BLaER1 treated with 17β-estradiol and CSF1 and Interleukin-3, amounts not matched to agents 10 nM and 100 nM (cell line): ENCODE measurements around the gene KCNAB1.
A peak's percentile ranks its signal among the peaks of the same experiment; 100 is the strongest.

Experiments used
- H3K27ac ChIP-seq, 11 experiments: shearing (Covaris generic); formaldehyde crosslinking; 2 replicates each; pipeline ENCODE4 v1.8.1; 2022
- H3K27me3 ChIP-seq, 11 experiments: shearing (Covaris generic); formaldehyde crosslinking; 2 replicates each; pipeline ENCODE4 v1.8.1; 2022
- H3K36me3 ChIP-seq, 11 experiments: shearing (Covaris generic); formaldehyde crosslinking; 2 replicates each; pipeline ENCODE4 v1.8.1; 2022
- H3K4me1 ChIP-seq, 10 experiments: shearing (Covaris generic); formaldehyde crosslinking; 2 replicates each; pipeline ENCODE4 v1.8.1; 2022
- H3K4me2 ChIP-seq, 11 experiments: shearing (Covaris generic); formaldehyde crosslinking; 2 replicates each; pipeline ENCODE4 v1.8.1; 2022
- H3K4me3 ChIP-seq, 10 experiments: shearing (Covaris generic); formaldehyde crosslinking; 2 replicates each; pipeline ENCODE4 v1.8.1; 2022
- H3K9ac ChIP-seq, 11 experiments: shearing (Covaris generic); formaldehyde crosslinking; 2 replicates each; pipeline ENCODE4 v1.8.1; 2022
- H3K9me3 ChIP-seq, 11 experiments: shearing (Covaris generic); formaldehyde crosslinking; replicated peaks in 1 of 11; 2 replicates each; pipeline ENCODE4 v1.8.1; 2022
- H4K20me1 ChIP-seq, 11 experiments: shearing (Covaris generic); formaldehyde crosslinking; 2 replicates each; pipeline ENCODE4 v1.8.1; 2022
- Cebpa-rat ChIP-seq, 11 experiments: shearing (Covaris generic); IDR thresholded peaks; 2 replicates each; pipeline ENCODE4 v1.8.1; 2022

Gene KCNAB1

DNA sequence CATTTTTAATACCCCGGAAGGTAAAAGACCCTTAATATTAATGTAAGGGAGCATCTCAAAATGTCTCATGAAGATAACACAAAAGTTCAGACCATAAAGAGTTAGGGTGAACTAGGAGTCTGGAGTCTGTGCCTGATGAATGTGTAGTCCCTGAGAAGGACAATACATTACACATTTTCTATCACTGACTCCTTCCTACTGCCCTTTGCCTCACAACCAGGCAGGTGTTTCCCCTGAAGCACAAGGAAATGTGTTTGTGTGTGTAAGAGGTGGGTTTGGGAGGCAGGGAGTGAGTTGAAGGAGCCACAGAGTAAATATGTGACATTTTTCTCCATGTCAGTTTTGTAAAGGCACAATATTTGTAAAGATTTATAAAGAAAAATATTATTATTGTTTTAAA lies 375.4 kb downstream of the KCNAB1 start:
- TF ChIP-seq Cebpa-rat (IDR thresholded peaks at IDR 0.05) = no peak
- Histone ChIP-seq H3K4me1 (no peaks in the 10 kb centered on the region), H3K9me3 (peaks cover 25 to 48% (median 34%) of the 10 kb centered on the region in 11 experiments), H4K20me1 (no peaks in the 10 kb centered on the region), H3K27me3 (no peaks in the 10 kb centered on the region), H3K36me3 (no peaks in the 10 kb centered on the region), H3K9ac (no peak overlapping the region), H3K4me3 (no peak overlapping the region), H3K4me2 (no peak overlapping the region), H3K27ac (no peak overlapping the region)

DNA sequence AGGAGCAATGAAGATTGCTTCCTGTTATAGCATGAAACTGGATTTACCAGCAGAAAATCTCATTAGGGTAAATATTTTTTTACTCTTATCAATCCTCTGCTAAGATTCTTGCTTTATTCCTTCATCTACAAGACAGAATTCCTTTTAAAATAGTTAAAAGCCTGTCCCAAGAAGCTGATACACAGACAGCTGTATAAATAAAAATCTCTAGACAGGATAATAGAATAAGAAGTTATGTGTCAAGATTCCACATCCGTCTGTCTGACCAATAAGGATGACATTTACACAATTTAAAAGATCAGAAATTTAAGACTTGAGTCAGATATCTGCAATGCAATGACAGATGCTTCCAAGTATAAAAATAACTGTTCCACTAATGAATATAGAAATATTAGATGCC lies 376.9 kb downstream of the KCNAB1 start:
- peaks cover 25 to 48% (median 34%) of the 10 kb centered on the region in 11 experiments for H3K9me3 ChIP-seq
- no peak for TF ChIP-seq Cebpa-rat (IDR thresholded peaks at IDR 0.05)
- H3K4me1 ChIP-seq = no peaks in the 10 kb centered on the region
- H3K27me3 ChIP-seq = no peaks in the 10 kb centered on the region
- no peak overlapping the region for H3K9ac ChIP-seq
- H3K27ac ChIP-seq = no peak overlapping the region
- H3K4me3 ChIP-seq = no peak overlapping the region
- H4K20me1 ChIP-seq = no peaks in the 10 kb centered on the region
- no peak overlapping the region for H3K4me2 ChIP-seq
- H3K36me3 ChIP-seq = no peaks in the 10 kb centered on the region

DNA sequence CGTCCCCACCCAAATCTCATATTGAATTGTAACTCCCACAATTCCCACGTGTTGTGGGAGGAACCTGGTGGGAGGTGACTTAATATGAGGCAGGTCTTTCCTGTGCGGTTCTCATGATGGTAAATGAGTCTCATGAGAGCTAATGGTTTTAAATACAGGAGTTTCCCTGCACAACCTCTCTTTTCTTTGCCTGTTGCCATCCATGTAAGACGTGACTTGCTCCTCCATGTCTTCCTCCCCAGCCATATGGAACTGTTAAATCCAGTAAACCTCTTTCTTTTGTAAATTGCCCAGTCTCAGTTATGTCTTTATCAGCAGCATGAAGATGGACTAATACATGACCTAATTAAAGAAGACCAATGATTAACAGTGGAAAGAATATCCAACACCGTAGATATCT lies 377.9 kb downstream of the KCNAB1 start:
- peaks cover 25 to 48% (median 34%) of the 10 kb centered on the region in 11 experiments for H3K9me3 ChIP-seq
- TF ChIP-seq Cebpa-rat (IDR thresholded peaks at IDR 0.05) = no peak

DNA sequence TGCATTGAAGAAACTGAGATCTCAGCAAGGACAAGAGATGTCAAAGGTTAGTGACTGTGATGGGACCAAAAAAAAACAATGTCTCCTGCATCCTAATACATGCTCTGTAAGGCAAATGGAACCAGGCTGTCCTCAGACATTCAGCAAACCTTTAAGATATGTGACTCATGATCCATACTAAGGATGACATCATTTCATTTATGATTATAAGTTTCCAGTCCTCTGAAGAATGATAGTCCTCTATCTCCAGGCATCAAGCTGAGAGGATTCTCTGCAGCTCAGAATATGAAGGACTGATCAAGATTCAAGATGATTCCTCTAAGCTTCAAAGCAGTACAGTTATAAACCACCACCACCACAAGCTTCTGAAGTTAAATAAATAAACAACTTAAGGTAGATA lies 386.9 kb downstream of the KCNAB1 start:
- Histone ChIP-seq H3K4me3 (no peak overlapping the region), H3K27ac (no peak overlapping the region), H3K36me3 (no peaks in the 10 kb centered on the region), H3K27me3 (no peaks in the 10 kb centered on the region), H3K4me2 (no peak overlapping the region), H3K9me3 (no peaks in the 10 kb centered on the region), H3K9ac (no peak overlapping the region), H4K20me1 (no peaks in the 10 kb centered on the region), H3K4me1 (no peaks in the 10 kb centered on the region; a peak in 1 of 20 replicates)
- TF ChIP-seq Cebpa-rat (IDR thresholded peaks at IDR 0.05) = no peak

More for the DNA sequence above, 377.9 kb downstream of the KCNAB1 start:
- H3K4me2 ChIP-seq = no peak overlapping the region
- no peak overlapping the region for H3K4me3 ChIP-seq
- H3K4me1 ChIP-seq = no peaks in the 10 kb centered on the region
- no peak overlapping the region for H3K9ac ChIP-seq
- no peaks in the 10 kb centered on the region for H4K20me1 ChIP-seq
- no peaks in the 10 kb centered on the region for H3K27me3 ChIP-seq
- H3K36me3 ChIP-seq = no peaks in the 10 kb centered on the region
- H3K27ac ChIP-seq = no peak overlapping the region

DNA sequence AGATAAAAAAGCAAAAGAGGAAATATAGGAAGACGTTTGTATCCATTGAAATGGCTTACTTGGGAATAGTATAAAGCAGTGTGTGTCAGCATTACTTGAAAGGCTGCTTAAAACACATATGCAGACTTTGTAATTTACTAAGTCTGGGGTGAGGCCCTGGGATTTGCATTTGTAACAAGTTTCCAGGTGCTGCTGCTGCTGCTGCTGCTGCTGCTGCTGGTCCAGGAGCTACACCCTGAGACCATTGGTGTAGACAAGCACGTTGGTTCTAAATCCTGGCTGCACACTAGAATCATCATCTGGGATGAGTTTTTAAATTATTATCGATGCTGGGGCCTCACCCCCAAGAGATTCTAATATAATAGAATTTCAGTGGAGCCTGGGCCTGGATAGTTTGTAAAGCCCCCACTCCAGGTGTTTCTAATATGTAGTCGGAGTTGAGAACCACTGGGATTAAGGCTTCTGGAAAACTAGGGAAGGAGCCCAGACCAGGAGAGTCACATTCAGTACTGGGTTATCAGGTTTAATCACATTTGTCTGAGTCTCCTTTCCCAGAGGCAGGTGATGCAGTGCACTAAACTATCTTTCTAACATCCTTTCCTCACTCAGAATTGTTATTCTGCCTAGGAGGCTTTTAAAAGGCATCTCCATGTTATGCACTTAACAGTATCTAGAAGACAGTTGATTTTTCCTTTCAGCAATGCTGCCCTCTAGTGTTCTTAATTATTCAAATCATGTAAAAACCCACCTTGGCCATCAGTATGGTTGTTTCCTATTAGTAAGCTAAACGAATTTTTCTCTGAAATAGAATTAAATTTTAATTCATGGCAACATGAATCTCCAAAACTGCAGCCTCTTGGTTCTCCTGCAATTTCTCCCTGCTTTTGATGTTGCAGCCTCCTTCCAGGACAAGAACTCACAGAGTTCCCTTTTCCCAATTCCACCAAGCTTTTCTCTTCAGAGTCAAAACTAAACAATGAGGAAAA lies 389.1 kb downstream of the KCNAB1 start:
- Histone ChIP-seq H3K27ac (no peak overlapping the region), H4K20me1 (no peaks in the 10 kb centered on the region), H3K4me1 (no peaks in the 10 kb centered on the region; a peak in 1 of 20 replicates), H3K4me3 (no peak overlapping the region), H3K36me3 (no peaks in the 10 kb centered on the region), H3K9me3 (no peaks in the 10 kb centered on the region), H3K27me3 (no peaks in the 10 kb centered on the region), H3K9ac (no peak overlapping the region), H3K4me2 (no peak overlapping the region)
- no peak for TF ChIP-seq Cebpa-rat (IDR thresholded peaks at IDR 0.05)

DNA sequence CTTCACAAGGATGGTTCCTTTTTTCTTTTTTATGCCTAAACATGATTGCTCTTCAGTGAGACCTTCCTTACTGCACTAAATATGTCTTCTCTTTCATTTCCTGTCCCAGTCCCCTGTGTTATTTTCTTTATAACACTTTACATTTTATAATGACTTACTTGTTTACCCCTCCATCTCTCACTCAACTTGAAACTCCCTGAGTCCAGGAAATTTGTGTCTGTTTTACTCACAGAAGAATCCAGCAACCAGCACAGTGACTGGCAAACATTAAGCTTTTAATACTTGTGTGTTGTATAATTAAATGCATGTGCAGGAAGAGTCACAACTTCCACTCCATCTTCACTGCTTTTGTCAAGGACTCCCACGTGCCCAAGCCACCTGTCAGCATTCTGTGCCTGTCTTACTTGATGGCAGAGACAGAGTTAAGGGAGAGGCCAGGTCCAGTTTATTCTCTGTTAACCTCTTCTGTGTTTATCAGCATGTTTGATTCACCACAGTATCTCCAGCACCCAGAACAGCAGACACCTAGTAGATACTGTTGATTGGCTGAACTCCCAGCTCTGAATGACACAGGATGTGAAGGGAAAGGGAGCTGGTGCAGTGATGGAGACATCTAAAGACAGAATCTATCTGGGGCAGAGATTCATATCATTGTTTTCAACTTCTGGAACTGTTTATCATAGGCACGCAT lies 391.8 kb downstream of the KCNAB1 start:
- no peak overlapping the region for H3K9ac ChIP-seq
- H3K4me2 ChIP-seq = no peak overlapping the region
- no peaks in the 10 kb centered on the region for H4K20me1 ChIP-seq
- H3K4me1 ChIP-seq = peaks cover 0 to 10% (median 0%) of the 10 kb centered on the region in 10 experiments; a peak in 6 of 20 replicates
- H3K27me3 ChIP-seq = no peaks in the 10 kb centered on the region
- no peak overlapping the region for H3K27ac ChIP-seq
- no peaks in the 10 kb centered on the region for H3K36me3 ChIP-seq
- no peak overlapping the region for H3K4me3 ChIP-seq
- H3K9me3 ChIP-seq = no peaks in the 10 kb centered on the region
- no peak for TF ChIP-seq Cebpa-rat (IDR thresholded peaks at IDR 0.05)

DNA sequence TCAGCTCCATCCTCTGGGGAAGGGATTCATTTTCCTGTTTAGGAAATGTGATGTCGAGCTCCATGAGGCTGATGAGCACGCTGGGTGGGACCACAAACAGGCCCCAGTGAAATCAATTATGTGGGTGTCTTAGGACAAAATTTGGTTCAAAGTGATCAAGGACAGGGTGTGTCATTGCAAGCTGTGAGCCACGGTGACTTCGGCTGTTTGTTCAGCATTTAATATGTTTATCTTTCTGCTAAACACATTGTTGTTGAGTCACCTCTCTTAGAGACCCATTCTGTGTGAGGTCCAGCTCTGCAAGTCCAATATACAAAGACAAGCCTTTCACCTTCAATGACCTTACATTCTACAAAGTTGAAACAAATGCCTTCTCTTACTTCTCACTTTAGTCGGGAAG lies 393.2 kb downstream of the KCNAB1 start:
- H3K27ac ChIP-seq = no peak overlapping the region
- H3K36me3 ChIP-seq = no peaks in the 10 kb centered on the region
- no peaks in the 10 kb centered on the region for H3K27me3 ChIP-seq
- H3K9me3 ChIP-seq = no peaks in the 10 kb centered on the region
- H3K4me3 ChIP-seq = no peak overlapping the region
- no peak overlapping the region for H3K9ac ChIP-seq
- H3K4me2 ChIP-seq = no peak overlapping the region
- TF ChIP-seq Cebpa-rat (IDR thresholded peaks at IDR 0.05) = no peak
- peaks cover 0 to 20% (median 0%) of the 10 kb centered on the region in 10 experiments; a peak in 6 of 20 replicates for H3K4me1 ChIP-seq
- no peaks in the 10 kb centered on the region; a peak in 1 of 22 replicates for H4K20me1 ChIP-seq

DNA sequence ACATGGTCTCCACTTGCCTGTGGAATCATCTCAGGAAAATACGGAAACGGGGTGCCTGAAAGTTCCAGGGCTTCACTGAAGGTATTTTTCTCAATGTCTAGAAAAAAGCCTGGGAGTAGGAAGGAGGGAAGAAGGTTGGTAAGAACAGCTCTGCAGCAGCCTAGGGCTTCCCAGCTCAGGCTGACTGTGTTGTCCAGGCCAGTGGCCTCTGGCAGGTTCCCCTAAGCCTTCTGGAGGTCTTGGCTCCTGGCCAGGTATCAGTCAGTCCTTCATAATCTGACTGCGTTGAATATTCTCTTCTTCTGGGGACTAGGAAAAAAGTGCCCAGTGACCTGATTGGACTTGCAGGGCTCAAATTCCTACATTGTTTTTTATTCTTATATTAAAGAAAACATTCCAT lies 395.9 kb downstream of the KCNAB1 start:
- Histone ChIP-seq H3K4me1 (peaks cover 0 to 20% (median 0%) of the 10 kb centered on the region in 10 experiments; a peak in 6 of 20 replicates), H3K36me3 (no peaks in the 10 kb centered on the region), H3K27ac (no peak overlapping the region), H3K9me3 (no peaks in the 10 kb centered on the region), H3K4me3 (no peak overlapping the region), H4K20me1 (no peaks in the 10 kb centered on the region; a peak in 1 of 22 replicates), H3K27me3 (no peaks in the 10 kb centered on the region), H3K9ac (no peak overlapping the region), H3K4me2 (no peak overlapping the region)
- no peak for TF ChIP-seq Cebpa-rat (IDR thresholded peaks at IDR 0.05)

DNA sequence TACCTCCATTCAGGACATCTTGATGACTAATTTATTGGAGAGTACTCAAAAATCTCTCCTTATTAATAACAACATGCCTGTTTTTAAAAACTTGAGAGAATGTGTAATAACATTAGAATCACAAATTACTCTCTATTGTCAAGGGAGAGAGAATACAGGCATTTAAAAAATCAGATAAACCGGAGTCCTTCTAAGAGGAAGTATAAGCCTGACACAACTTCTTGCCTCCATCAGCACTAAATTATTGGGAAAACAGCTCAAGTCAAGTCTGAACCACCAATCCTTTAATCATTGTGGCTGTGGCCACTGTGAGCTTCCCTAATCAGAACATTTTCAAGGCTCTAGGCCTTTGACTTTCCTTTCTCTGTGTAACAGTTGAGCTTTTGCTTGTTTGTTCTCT lies 396.6 kb downstream of the KCNAB1 start:
- Histone ChIP-seq H3K36me3 (no peaks in the 10 kb centered on the region), H3K4me1 (peaks cover 0 to 20% (median 0%) of the 10 kb centered on the region in 10 experiments; a peak in 6 of 20 replicates), H3K9me3 (no peaks in the 10 kb centered on the region), H3K27ac (no peak overlapping the region), H3K9ac (no peak overlapping the region), H3K4me3 (no peak overlapping the region), H3K27me3 (no peaks in the 10 kb centered on the region), H4K20me1 (no peaks in the 10 kb centered on the region; a peak in 1 of 22 replicates), H3K4me2 (peak overlapping the region in 2 of 11 experiments; percentile 54 to 65; a peak in 3 of 22 replicates)
- no peak for TF ChIP-seq Cebpa-rat (IDR thresholded peaks at IDR 0.05)
